MG63 (cell line): ENCODE measurements around the gene GMEB2. TPM values are rescaled to one million over a fixed set of nuclear protein-coding genes. Genes with fewer than 3 reads are reported as not detected.
"Not testable (repeated sequence)": the region's sequence is repeated elsewhere in the genome, so short reads cannot be mapped to it uniquely, and the experiment has no call there.

Experiments used
- DNase-seq: peaks from one replicate; pipeline ENCODE4 v3.0.0-alpha.2; 2020
- H3K27me3 ChIP-seq: fragments of 250-450 bp; sonication (Bioruptor Pico); 2 replicates; pipeline ENCODE4 v1.5.1; 2020; ENCODE audit warnings: mild to moderate bottlenecking, moderate library complexity
- H3K36me3 ChIP-seq: fragments of 250-450 bp; sonication (Bioruptor Pico); 2 replicates; pipeline ENCODE4 v1.5.1; 2020; ENCODE audit warnings: mild to moderate bottlenecking, moderate library complexity
- H3K4me3 ChIP-seq: fragments of 250-450 bp; sonication (Bioruptor Pico); 2 replicates; pipeline ENCODE4 v1.5.1; 2020; ENCODE audit warnings: mild to moderate bottlenecking, moderate library complexity
- H3K9me3 ChIP-seq: fragments of 250-450 bp; sonication (Bioruptor Pico); 2 replicates; pipeline ENCODE4 v1.5.1; 2020; ENCODE audit warnings: mild to moderate bottlenecking, moderate library complexity
- total RNA-seq: library from RNA; depleted of rRNA; stranded (reverse); fragments of >200 nt; shearing (Covaris generic); gene quantifications from 2 replicates; pipeline ENCODE4 v1.2.3, GENCODE V29; 2014; ENCODE audit warnings: low replicate concordance

Gene GMEB2
- total RNA-seq, 1 experiment from 2014 or later: 33.2 TPM

GRCh38 chr20:63574156-63574828 is 52.6 kb downstream of the GMEB2 start, which contains the start of gene HELZ2:
Gene HELZ2 (minus strand): TSS chr20:63574239. CDS start chr20:63572385, 1,854 bp downstream.
- Histone ChIP-seq H3K27me3 (no peaks in the 10 kb centered on the region), H3K4me3 (peak within 1 kb of the TSS; percentile 72), H3K9me3 (no peaks in the 10 kb centered on the region), H3K36me3 (peaks cover 18% of the 10 kb centered on the region)
- DNase-seq: peak; percentile 82

- Histone ChIP-seq H3K27me3 (no peaks in the 10 kb centered on the region), H3K9me3 (no peaks in the 10 kb centered on the region), H3K4me3 (peak overlapping the region; percentile 72), H3K36me3 (peaks cover 22% of the 10 kb centered on the region)
- no peak for DNase-seq
Observed at GRCh38 chr20:63573647-63574131, 53.2 kb downstream of the GMEB2 start.

- DNase-seq: peak; percentile 44
- H3K27me3 ChIP-seq: no peaks in the 10 kb centered on the region
- H3K36me3 ChIP-seq: peaks cover 29% of the 10 kb centered on the region
Observed at GRCh38 chr20:63572788-63573646, 53.9 kb downstream of the GMEB2 start.

GRCh38 chr20:63572071-63572787 is 54.7 kb downstream of the GMEB2 start:
- H3K4me3 ChIP-seq: no peak overlapping the region
- no peaks in the 10 kb centered on the region for H3K27me3 ChIP-seq
- no peaks in the 10 kb centered on the region for H3K9me3 ChIP-seq
- DNase-seq: no peak
- H3K36me3 ChIP-seq: peaks cover 36% of the 10 kb centered on the region

More at GRCh38 chr20:63572788-63573646, 53.9 kb downstream of the GMEB2 start:
- Histone ChIP-seq H3K9me3 (no peaks in the 10 kb centered on the region), H3K4me3 (peak overlapping the region; percentile 72)

- H3K4me3 ChIP-seq, H3K9me3 ChIP-seq, DNase-seq, H3K27me3 ChIP-seq: not testable (repeated sequence)
- peaks cover 43% of the 10 kb centered on the region for H3K36me3 ChIP-seq
Observed at GRCh38 chr20:63571087-63571478, 55.8 kb downstream of the GMEB2 start.

GRCh38 chr20:63570281-63571086 is 56.4 kb downstream of the GMEB2 start:
- no peak for DNase-seq

GRCh38 chr20:63568986-63569949 is 57.6 kb downstream of the GMEB2 start:
- Histone ChIP-seq H3K4me3 (no peak overlapping the region), H3K9me3 (no peaks in the 10 kb centered on the region), H3K27me3 (no peaks in the 10 kb centered on the region), H3K36me3 (peaks cover 54% of the 10 kb centered on the region)
- no peak for DNase-seq

More at GRCh38 chr20:63570281-63571086, 56.4 kb downstream of the GMEB2 start:
- Histone ChIP-seq H3K9me3 (no peaks in the 10 kb centered on the region), H3K4me3 (no peak overlapping the region), H3K36me3 (peaks cover 49% of the 10 kb centered on the region), H3K27me3 (no peaks in the 10 kb centered on the region)

- DNase-seq: no peak
- Histone ChIP-seq H3K9me3 (no peaks in the 10 kb centered on the region), H3K27me3 (no peaks in the 10 kb centered on the region), H3K4me3 (no peak overlapping the region), H3K36me3 (peaks cover 61% of the 10 kb centered on the region)
Observed at GRCh38 chr20:63568170-63568981, 58.5 kb downstream of the GMEB2 start.

GRCh38 chr20:63567386-63568169 is 59.3 kb downstream of the GMEB2 start:
- no peak overlapping the region for H3K4me3 ChIP-seq
- no peak for DNase-seq
- no peaks in the 10 kb centered on the region for H3K27me3 ChIP-seq
- no peaks in the 10 kb centered on the region for H3K9me3 ChIP-seq
- peaks cover 65% of the 10 kb centered on the region for H3K36me3 ChIP-seq

GRCh38 chr20:63567136-63567385 is 59.8 kb downstream of the GMEB2 start:
- H3K27me3 ChIP-seq: no peaks in the 10 kb centered on the region
- H3K9me3 ChIP-seq: no peaks in the 10 kb centered on the region
- H3K4me3 ChIP-seq: no peak overlapping the region
- peaks cover 64% of the 10 kb centered on the region for H3K36me3 ChIP-seq
- DNase-seq: no peak

- DNase-seq: no peak
- H3K4me3 ChIP-seq: no peak overlapping the region
- H3K27me3 ChIP-seq: no peaks in the 10 kb centered on the region
- H3K36me3 ChIP-seq: peaks cover 66% of the 10 kb centered on the region
- H3K9me3 ChIP-seq: no peaks in the 10 kb centered on the region
Observed at GRCh38 chr20:63566395-63567135, 60.3 kb downstream of the GMEB2 start.

- H3K9me3 ChIP-seq: no peaks in the 10 kb centered on the region
Observed at GRCh38 chr20:63565699-63566335, 61.1 kb downstream of the GMEB2 start.

More at GRCh38 chr20:63565699-63566335, 61.1 kb downstream of the GMEB2 start:
- H3K4me3 ChIP-seq: no peak overlapping the region
- no peak for DNase-seq
- peaks cover 71% of the 10 kb centered on the region for H3K36me3 ChIP-seq
- no peaks in the 10 kb centered on the region for H3K27me3 ChIP-seq
